Right atrium auricular region (tissue), 2 donors: ENCODE results near the gene HLA-DOA. TPM values are rescaled to one million over a fixed set of nuclear protein-coding genes. Genes with fewer than 3 reads are reported as not detected.

ENCODE experiments used
- DNase-seq: peaks from one replicate; pipeline ENCODE4 v3.0.0-alpha.2; 2019; ENCODE audit warnings: low spot score
- H3K27ac ChIP-seq, 2 donors: fragments of 200-600 bp; sonication (generic); 1 replicate in 1 of 2; 2 replicates in 1 of 2; pipeline ENCODE4 v1.5.1; 2016 to 2019
- H3K27me3 ChIP-seq, 2 donors: fragments of 200-600 bp; sonication (generic); one replicate each; pipeline versions ENCODE4 v1.5.1 to v1.6.0; 2017 to 2019
- H3K36me3 ChIP-seq: fragments of 200-600 bp; sonication (generic); one replicate; pipeline ENCODE4 v1.5.1; 2016
- H3K4me1 ChIP-seq, 2 donors: fragments of 200-600 bp; sonication (generic); one replicate each; pipeline versions ENCODE4 v1.5.1 to v1.6.0; 2017 to 2019
- H3K4me3 ChIP-seq, 2 donors: fragments of 200-600 bp; sonication (generic); 1 replicate in 1 of 2; 2 replicates in 1 of 2; pipeline ENCODE4 v1.5.1; 2017 to 2019; ENCODE audit warnings: mild to moderate bottlenecking in 1 of 2, moderate library complexity in 1 of 2
- H3K9me3 ChIP-seq, 2 donors: fragments of 200-600 bp; sonication (generic); one replicate each; pipeline ENCODE4 v1.5.1; 2019
- total RNA-seq, 2 donors: library from RNA; depleted of rRNA; stranded (reverse); fragments of >200 nt; gene quantifications; one replicate each; pipeline ENCODE4 v1.1.0, GENCODE V29; 2016
- TF ChIP-seq, protein P1 (sequence below), 2 donors: fragments of 200-600 bp; sonication (generic); IDR thresholded peaks; one replicate each; pipeline ENCODE4 v1.5.1; 2019; ENCODE audit warnings: antibody characterized with exemption in 2 of 2

Gene HLA-DOA
- total RNA-seq, 2 donors from 2014 or later = 2.6 to 15.6 TPM

DNA sequence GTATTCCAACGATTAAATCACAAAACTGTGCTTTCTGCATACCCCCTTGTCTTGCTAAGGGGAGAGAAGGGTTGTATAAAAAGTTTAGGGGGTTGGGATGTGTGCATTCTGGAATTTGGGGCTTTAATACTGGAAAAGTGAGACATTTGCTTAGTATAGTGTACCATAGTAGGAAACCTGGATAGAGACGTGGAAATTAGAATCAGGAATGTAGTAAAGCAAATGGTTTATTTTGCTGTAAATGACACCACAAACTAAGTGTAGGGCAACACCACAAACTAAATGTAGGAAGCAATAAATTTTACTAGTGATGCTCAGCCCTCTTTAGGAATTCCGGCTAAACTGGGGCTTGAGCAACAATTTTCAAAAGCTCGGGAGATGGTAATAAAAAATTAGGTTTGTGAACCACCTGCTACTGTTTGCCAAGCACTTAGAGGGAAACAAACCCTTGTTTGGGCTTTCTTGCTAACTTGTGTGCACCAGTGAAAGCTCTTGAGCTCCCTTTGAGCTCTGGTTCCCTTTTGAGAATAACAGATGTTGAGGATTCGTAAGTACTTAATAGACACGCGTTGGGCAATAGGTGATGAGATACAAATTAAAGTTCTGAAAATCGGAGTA, 27.2 kb downstream of the HLA-DOA start:
- TF ChIP-seq, protein P1, sequence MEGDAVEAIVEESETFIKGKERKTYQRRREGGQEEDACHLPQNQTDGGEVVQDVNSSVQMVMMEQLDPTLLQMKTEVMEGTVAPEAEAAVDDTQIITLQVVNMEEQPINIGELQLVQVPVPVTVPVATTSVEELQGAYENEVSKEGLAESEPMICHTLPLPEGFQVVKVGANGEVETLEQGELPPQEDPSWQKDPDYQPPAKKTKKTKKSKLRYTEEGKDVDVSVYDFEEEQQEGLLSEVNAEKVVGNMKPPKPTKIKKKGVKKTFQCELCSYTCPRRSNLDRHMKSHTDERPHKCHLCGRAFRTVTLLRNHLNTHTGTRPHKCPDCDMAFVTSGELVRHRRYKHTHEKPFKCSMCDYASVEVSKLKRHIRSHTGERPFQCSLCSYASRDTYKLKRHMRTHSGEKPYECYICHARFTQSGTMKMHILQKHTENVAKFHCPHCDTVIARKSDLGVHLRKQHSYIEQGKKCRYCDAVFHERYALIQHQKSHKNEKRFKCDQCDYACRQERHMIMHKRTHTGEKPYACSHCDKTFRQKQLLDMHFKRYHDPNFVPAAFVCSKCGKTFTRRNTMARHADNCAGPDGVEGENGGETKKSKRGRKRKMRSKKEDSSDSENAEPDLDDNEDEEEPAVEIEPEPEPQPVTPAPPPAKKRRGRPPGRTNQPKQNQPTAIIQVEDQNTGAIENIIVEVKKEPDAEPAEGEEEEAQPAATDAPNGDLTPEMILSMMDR (IDR thresholded peaks at IDR 0.05) = no peak
- Histone ChIP-seq H3K4me1 (peaks cover 0 to 25% of the 10 kb centered on the region in 2 donors), H3K4me3 (no peak overlapping the region), H3K27ac (no peak overlapping the region), H3K36me3 (peaks cover 47% of the 10 kb centered on the region), H3K9me3 (no peaks in the 10 kb centered on the region), H3K27me3 (no peaks in the 10 kb centered on the region)
- DNase-seq = no peak

DNA sequence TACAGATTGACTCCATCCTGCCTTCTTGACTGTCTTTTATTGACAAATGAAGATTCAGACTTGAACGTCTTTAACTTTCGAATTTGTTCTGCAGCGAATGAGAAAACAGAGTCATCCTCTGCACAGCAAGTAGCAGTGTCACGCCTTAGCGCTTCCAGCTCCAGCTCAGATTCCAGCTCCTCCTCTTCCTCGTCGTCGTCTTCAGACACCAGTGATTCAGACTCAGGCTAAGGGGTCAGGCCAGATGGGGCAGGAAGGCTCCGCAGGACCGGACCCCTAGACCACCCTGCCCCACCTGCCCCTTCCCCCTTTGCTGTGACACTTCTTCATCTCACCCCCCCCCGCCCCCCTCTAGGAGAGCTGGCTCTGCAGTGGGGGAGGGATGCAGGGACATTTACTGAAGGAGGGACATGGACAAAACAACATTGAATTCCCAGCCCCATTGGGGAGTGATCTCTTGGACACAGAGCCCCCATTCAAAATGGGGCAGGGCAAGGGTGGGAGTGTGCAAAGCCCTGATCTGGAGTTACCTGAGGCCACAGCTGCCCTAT, 28.8 kb downstream of the HLA-DOA start:
- Histone ChIP-seq H3K4me3 (no peak overlapping the region), H3K36me3 (peaks cover 63% of the 10 kb centered on the region), H3K4me1 (peaks cover 0 to 41% of the 10 kb centered on the region in 2 donors), H3K27ac (no peak overlapping the region), H3K9me3 (no peaks in the 10 kb centered on the region), H3K27me3 (no peaks in the 10 kb centered on the region)
- TF ChIP-seq, protein P1 (IDR thresholded peaks at IDR 0.05) = no peak
- no peak for DNase-seq

DNA sequence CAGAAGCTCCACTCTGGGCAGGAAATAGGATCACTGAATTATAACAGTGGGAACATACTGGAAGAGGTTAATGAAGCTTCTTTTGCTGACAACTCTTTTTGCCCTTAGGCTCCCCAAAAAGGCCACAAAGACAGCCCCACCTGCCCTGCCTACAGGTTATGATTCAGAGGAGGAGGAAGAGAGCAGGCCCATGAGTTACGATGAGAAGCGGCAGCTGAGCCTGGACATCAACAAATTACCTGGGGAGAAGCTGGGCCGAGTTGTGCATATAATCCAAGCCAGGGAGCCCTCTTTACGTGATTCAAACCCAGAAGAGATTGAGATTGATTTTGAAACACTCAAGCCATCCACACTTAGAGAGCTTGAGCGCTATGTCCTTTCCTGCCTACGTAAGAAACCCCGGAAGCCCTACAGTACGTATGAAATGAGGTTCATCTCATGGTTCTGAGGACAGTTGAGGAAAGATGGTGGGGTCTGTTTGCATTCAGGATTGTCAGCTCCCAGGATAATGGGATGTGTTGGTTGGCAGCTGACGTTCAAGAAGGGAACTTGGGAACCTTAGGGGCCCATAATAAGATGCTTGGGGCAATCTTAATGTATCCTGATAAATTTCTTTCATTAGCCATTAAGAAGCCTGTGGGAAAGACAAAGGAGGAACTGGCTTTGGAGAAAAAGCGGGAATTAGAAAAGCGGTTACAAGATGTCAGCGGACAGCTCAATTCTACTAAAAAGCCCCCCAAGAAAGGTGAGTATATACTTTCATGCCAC, 29.5 kb downstream of the HLA-DOA start:
- Histone ChIP-seq H3K4me3 (no peak overlapping the region), H3K27ac (no peak overlapping the region), H3K27me3 (no peaks in the 10 kb centered on the region), H3K36me3 (peaks cover 70% of the 10 kb centered on the region), H3K9me3 (no peaks in the 10 kb centered on the region), H3K4me1 (peaks cover 1 to 46% of the 10 kb centered on the region in 2 donors)
- DNase-seq = no peak
- TF ChIP-seq, protein P1 (IDR thresholded peaks at IDR 0.05) = no peak

DNA sequence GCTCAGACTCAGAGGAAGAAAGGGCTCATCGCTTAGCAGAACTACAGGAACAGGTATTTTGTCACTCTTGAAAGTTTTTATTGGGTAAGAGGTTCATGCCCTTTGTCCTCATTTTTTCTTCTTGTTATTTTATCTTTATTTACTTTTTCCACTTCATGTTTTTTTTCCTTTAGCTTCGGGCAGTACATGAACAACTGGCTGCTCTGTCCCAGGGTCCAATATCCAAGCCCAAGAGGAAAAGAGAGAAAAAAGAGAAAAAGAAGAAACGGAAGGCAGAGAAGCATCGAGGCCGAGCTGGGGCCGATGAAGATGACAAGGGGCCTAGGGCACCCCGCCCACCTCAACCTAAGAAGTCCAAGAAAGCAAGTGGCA, 31.5 kb downstream of the HLA-DOA start:
- Histone ChIP-seq H3K27me3 (no peaks in the 10 kb centered on the region), H3K4me3 (no peak overlapping the region), H3K36me3 (peaks cover 88% of the 10 kb centered on the region), H3K27ac (no peak overlapping the region), H3K4me1 (peaks cover 3 to 52% of the 10 kb centered on the region in 2 donors), H3K9me3 (no peaks in the 10 kb centered on the region)
- TF ChIP-seq, protein P1 (IDR thresholded peaks at IDR 0.05) = no peak
- DNase-seq = no peak

DNA sequence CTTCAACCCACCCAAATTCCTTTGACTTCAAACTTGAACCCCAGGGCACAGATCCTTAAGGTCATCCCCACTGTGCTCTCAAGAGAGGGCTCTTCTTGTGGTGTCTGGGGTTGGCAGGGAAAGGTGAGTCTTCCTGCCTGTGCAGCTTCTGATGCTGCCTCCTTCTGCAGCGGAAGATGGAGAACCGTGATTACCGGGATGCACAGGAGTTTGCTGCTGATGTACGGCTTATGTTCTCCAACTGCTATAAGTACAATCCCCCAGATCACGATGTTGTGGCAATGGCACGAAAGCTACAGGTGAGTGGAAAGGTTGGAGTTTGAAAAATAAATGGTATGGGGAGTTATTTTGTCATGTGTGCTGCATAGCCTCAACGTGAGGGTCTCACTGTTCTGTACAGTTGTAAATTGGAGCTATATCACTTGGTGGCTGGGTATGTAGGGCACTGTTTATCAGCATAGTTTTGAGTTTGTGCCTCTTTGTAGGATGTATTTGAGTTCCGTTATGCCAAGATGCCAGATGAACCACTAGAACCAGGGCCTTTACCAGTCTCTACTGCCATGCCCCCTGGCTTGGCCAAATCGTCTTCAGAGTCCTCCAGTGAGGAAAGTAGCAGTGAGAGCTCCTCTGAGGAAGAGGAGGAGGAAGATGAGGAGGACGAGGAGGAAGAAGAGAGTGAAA, 32.0 kb downstream of the HLA-DOA start:
- no peaks in the 10 kb centered on the region for H3K27me3 ChIP-seq
- TF ChIP-seq, protein P1 (IDR thresholded peaks at IDR 0.05) = no peak
- no peak for DNase-seq
- H3K4me3 ChIP-seq = no peak overlapping the region
- H3K36me3 ChIP-seq = peaks cover 93% of the 10 kb centered on the region
- peaks cover 3 to 51% of the 10 kb centered on the region in 2 donors for H3K4me1 ChIP-seq
- no peak overlapping the region for H3K27ac ChIP-seq
- H3K9me3 ChIP-seq = no peaks in the 10 kb centered on the region
